Gastrocnemius medialis (tissue), 4 donors: ENCODE results near the gene LHPP. TPM values are rescaled to one million over a fixed set of nuclear protein-coding genes. Genes with fewer than 3 reads are reported as not detected.

Experiments used
- ATAC-seq, 2 donors: fragments of 150-250 bp; one replicate each; pipeline ENCODE4 v1.9.1; 2016
- DNase-seq, 2 donors: peaks; one replicate each; pipeline ENCODE4 v3.0.0-alpha.2; 2019
- H3K27ac ChIP-seq, 4 donors: fragments of 200-600 bp; sonication (generic); 1 replicate in 1 of 4; 2 replicates in 3 of 4; pipeline ENCODE4 v1.5.1; 2016 to 2018; ENCODE audit warnings: mild to moderate bottlenecking in 2 of 4, moderate library complexity in 1 of 4
- H3K27me3 ChIP-seq, 3 donors: fragments of 200-600 bp; sonication (generic) in 2 of 3; 1 replicate in 1 of 3; 2 replicates in 2 of 3; pipeline versions ENCODE4 v1.5.1 to v1.6.0; 2016 to 2019; ENCODE audit warnings: mild to moderate bottlenecking in 1 of 3, moderate library complexity in 1 of 3
- H3K36me3 ChIP-seq, 2 donors: fragments of 200-600 bp; sonication (generic) in 1 of 2; one replicate each; pipeline ENCODE4 v1.5.1; 2017 to 2018
- H3K4me1 ChIP-seq, 2 donors: fragments of 200-600 bp; sonication (generic) in 1 of 2; one replicate each; pipeline ENCODE4 v1.5.1; 2016 to 2017; ENCODE audit warnings: mild to moderate bottlenecking in 2 of 2
- H3K4me3 ChIP-seq, 4 donors: fragments of 200-600 bp; sonication (generic) in 3 of 4; 1 replicate in 1 of 4; 2 replicates in 3 of 4; pipeline ENCODE4 v1.5.1; 2016 to 2019; ENCODE audit warnings: mild to moderate bottlenecking in 2 of 4
- H3K9me3 ChIP-seq, 3 donors: fragments of 200-600 bp; sonication (generic) in 2 of 3; 1 replicate in 1 of 3; 2 replicates in 2 of 3; pipeline ENCODE4 v1.5.1; 2016 to 2019
- CTCF ChIP-seq, 5 experiments: fragments of 450-650 bp in 3 of 5; fragments of 200-600 bp in 2 of 5; sonication (generic) in 2 of 5; IDR thresholded peaks in 4 of 5; conservative IDR thresholded peaks in 1 of 5; 1 replicate in 4 of 5; 2 replicates in 1 of 5; pipeline ENCODE4 v1.5.1; 2016 to 2019; ENCODE audit warnings: antibody characterized with exemption in 5 of 5, mild to moderate bottlenecking in 3 of 5, moderate library complexity in 3 of 5
- POLR2A ChIP-seq, 2 donors: fragments of 450-650 bp; IDR thresholded peaks; one replicate each; pipeline ENCODE4 v1.6.1; 2017; ENCODE audit warnings: antibody characterized with exemption in 2 of 2, mild to moderate bottlenecking in 2 of 2, moderate library complexity in 2 of 2
- in situ Hi-C, 4 donors: fragments of 200-750 bp; cut with MboI; loops; one replicate each; pipeline versions ENCODE4 v1.15.0 to v1.8.0; 2017; ENCODE audit warnings: low sequenced_read_pairs in 4 of 4
- intact Hi-C: fragments of 100-400 bp; cut with DNase I; formaldehyde crosslinking; loops from one replicate; pipeline ENCODE4 v1.15.1; 2023; ENCODE audit warnings: low total_unique reads
- total RNA-seq, 4 donors: library from RNA; depleted of rRNA; stranded (reverse); fragments of >200 nt; gene quantifications; one replicate each; pipeline versions ENCODE4 v1.1.0 to v1.2.3, GENCODE V29; 2016

LHPP gene
- total RNA-seq, 4 donors from 2014 or later, result 4.9 to 16.0 (median 12.2) TPM

GRCh38 chr10:124619802-124620490, 158.3 kb downstream of the LHPP start:
- Histone ChIP-seq H3K36me3 (peaks cover 0 to 16% of the 10 kb centered on the region in 2 donors), H3K27me3 (no peaks in the 10 kb centered on the region), H3K27ac (no peak overlapping the region), H3K4me1 (peaks cover 34 to 49% of the 10 kb centered on the region in 2 donors), H3K4me3 (no peak overlapping the region), H3K9me3 (no peaks in the 10 kb centered on the region)
- no peak for DNase-seq
- ATAC-seq, result no peak
- intact Hi-C loops (loop anchor here (10.0 kb wide), 1 partner anchor 185 kb away; the partner anchor contains the start of gene ABRAXAS2), in situ Hi-C loops (no loop called here)
- TF ChIP-seq POLR2A (IDR thresholded peaks at IDR 0.05), result no peak
- TF ChIP-seq CTCF (IDR thresholded peaks at IDR 0.05 in 4 of 5, conservative IDR thresholded peaks at IDR 0.05 in 1 of 5), result no peak

GRCh38 chr10:124621637-124622036, 160.0 kb downstream of the LHPP start:
- Histone ChIP-seq H3K36me3 (peaks cover 0 to 16% of the 10 kb centered on the region in 2 donors), H3K27me3 (no peaks in the 10 kb centered on the region), H3K4me1 (peaks cover 51 to 63% of the 10 kb centered on the region in 2 donors), H3K4me3 (peak overlapping the region in 1 of 4 donors; percentile 21), H3K27ac (peak overlapping the region; percentile 58 to 88 (median 70)), H3K9me3 (no peaks in the 10 kb centered on the region)
- intact Hi-C loops (loop anchor here (10.0 kb wide), 1 partner anchor 183 kb away; the partner anchor contains the start of gene ABRAXAS2), in situ Hi-C loops (no loop called here)
- ATAC-seq (peak; percentile 34 to 61), DNase-seq (no peak)
- no peak for TF ChIP-seq POLR2A (IDR thresholded peaks at IDR 0.05)
- TF ChIP-seq CTCF (IDR thresholded peaks at IDR 0.05 in 4 of 5, conservative IDR thresholded peaks at IDR 0.05 in 1 of 5), result peak in 1 of 5 experiments; percentile 11

GRCh38 chr10:124622158-124622557, 160.5 kb downstream of the LHPP start:
- H3K27ac ChIP-seq, result peak overlapping the region; percentile 58 to 88 (median 70)
- peak overlapping the region in 1 of 4 donors; percentile 21 for H3K4me3 ChIP-seq
- in situ Hi-C loops, result no loop called here
- peaks cover 54 to 68% of the 10 kb centered on the region in 2 donors for H3K4me1 ChIP-seq
- ATAC-seq (no peak), DNase-seq (no peak)
- intact Hi-C loops, result loop anchor here (10.0 kb wide), 1 partner anchor 183 kb away; the partner anchor contains the start of gene ABRAXAS2
- peaks cover 0 to 10% of the 10 kb centered on the region in 2 donors for H3K36me3 ChIP-seq
- no peaks in the 10 kb centered on the region for H3K27me3 ChIP-seq
- no peaks in the 10 kb centered on the region for H3K9me3 ChIP-seq
- TF ChIP-seq CTCF (IDR thresholded peaks at IDR 0.05 in 4 of 5, conservative IDR thresholded peaks at IDR 0.05 in 1 of 5) (no peak), POLR2A (IDR thresholded peaks at IDR 0.05) (no peak)

- no peaks in the 10 kb centered on the region for H3K27me3 ChIP-seq
- peaks cover 0 to 8% of the 10 kb centered on the region in 2 donors for H3K36me3 ChIP-seq
- TF ChIP-seq POLR2A (IDR thresholded peaks at IDR 0.05), result no peak
- H3K4me1 ChIP-seq, result peaks cover 63 to 77% of the 10 kb centered on the region in 2 donors
- in situ Hi-C loops (no loop called here), intact Hi-C loops (loop anchor here (10.0 kb wide), 1 partner anchor 182 kb away; the partner anchor contains the start of gene ABRAXAS2)
- no peak overlapping the region for H3K4me3 ChIP-seq
- H3K27ac ChIP-seq, result peak overlapping the region; percentile 58 to 88 (median 70)
- no peak for ATAC-seq
- no peaks in the 10 kb centered on the region for H3K9me3 ChIP-seq
- no peak for DNase-seq
Observed at GRCh38 chr10:124622866-124623536, 161.4 kb downstream of the LHPP start.

GRCh38 chr10:124624006-124624405, 162.4 kb downstream of the LHPP start:
- Histone ChIP-seq H3K27me3 (no peaks in the 10 kb centered on the region), H3K4me1 (peaks cover 73 to 86% of the 10 kb centered on the region in 2 donors), H3K9me3 (no peaks in the 10 kb centered on the region), H3K36me3 (peaks cover 0 to 8% of the 10 kb centered on the region in 2 donors), H3K27ac (peak overlapping the region; percentile 46 to 88 (median 73)), H3K4me3 (no peak overlapping the region)
- ATAC-seq, result no peak
- intact Hi-C loops (loop anchor here (10.0 kb wide), 1 partner anchor 181 kb away; the partner anchor contains the start of gene ABRAXAS2), in situ Hi-C loops (no loop called here)
- TF ChIP-seq POLR2A (IDR thresholded peaks at IDR 0.05) (no peak), CTCF (IDR thresholded peaks at IDR 0.05 in 4 of 5, conservative IDR thresholded peaks at IDR 0.05 in 1 of 5) (no peak)
- no peak for DNase-seq
